GM18498 (cell line): Measurements from ENCODE around the gene ABLIM3.

Experiments used
- ATAC-seq: cut with Tn5 transposase; IDR thresholded peaks from one replicate; pipeline ENCODE4 v1.9.1; 2021; ENCODE audit warnings: mild to moderate bottlenecking, moderate library complexity; ENCODE audit not compliant: unreplicated experiment

The ABLIM3 gene

GRCh38 chr5:149133795-149134777, 7.2 kb upstream of the ABLIM3 start:
- ATAC-seq, result no peak

- no peak for ATAC-seq
These were observed 6.4 kb upstream of the ABLIM3 start for GRCh38 chr5:149134778-149135500.

GRCh38 chr5:149135536-149136201, 5.6 kb upstream of the ABLIM3 start:
- ATAC-seq, result no peak

GRCh38 chr5:149138182-149138923, 2.9 kb upstream of the ABLIM3 start:
- ATAC-seq, result no peak

- ATAC-seq, result no peak
These were observed 893 bp upstream of the ABLIM3 start for GRCh38 chr5:149140197-149141002.

- ATAC-seq, result no peak
These were observed 911 bp downstream of the ABLIM3 start for GRCh38 chr5:149141957-149142851.

- ATAC-seq, result no peak
These were observed 2.2 kb downstream of the ABLIM3 start for GRCh38 chr5:149143470-149143869.

- no peak for ATAC-seq
These were observed 3.3 kb downstream of the ABLIM3 start for GRCh38 chr5:149144637-149145036.

GRCh38 chr5:149145138-149145537, 3.8 kb downstream of the ABLIM3 start:
- ATAC-seq, result no peak

GRCh38 chr5:149147676-149148075, 6.4 kb downstream of the ABLIM3 start:
- ATAC-seq, result no peak

- ATAC-seq, result no peak
These were observed 8.6 kb downstream of the ABLIM3 start for GRCh38 chr5:149149942-149150341.

GRCh38 chr5:149150457-149150856, 9.2 kb downstream of the ABLIM3 start:
- no peak for ATAC-seq

GRCh38 chr5:149151717-149152116, 10.4 kb downstream of the ABLIM3 start:
- ATAC-seq, result no peak

GRCh38 chr5:149152317-149152746, 11.0 kb downstream of the ABLIM3 start:
- ATAC-seq, result no peak

GRCh38 chr5:149153193-149153750, 12.0 kb downstream of the ABLIM3 start:
- ATAC-seq, result no peak

GRCh38 chr5:149153751-149154610, 12.7 kb downstream of the ABLIM3 start:
- ATAC-seq, result no peak

- ATAC-seq, result no peak
These were observed 13.4 kb downstream of the ABLIM3 start for GRCh38 chr5:149154650-149155049.
